ENCODE data around the gene SMARCC1. TPM values are rescaled to one million over a fixed set of nuclear protein-coding genes. Genes with fewer than 3 reads are reported as not detected.
A peak's percentile ranks its signal among the peaks of the same experiment; 100 is the strongest.
"Not testable (repeated sequence)": the region's sequence is repeated elsewhere in the genome, so short reads cannot be mapped to it uniquely, and the experiment has no call there.

Gene SMARCC1
- 10 to 100 TPM; 33.1 to 58.2 (median 49.4) TPM for total RNA-seq

GRCh38 chr3:47781685-47782445 is at the start of gene SMARCC1:
Gene SMARCC1 (minus strand): TSS chr3:47781893. CDS start chr3:47781797, 96 bp downstream.
- peak within 1 kb of the TSS; percentile 86 to 100 (median 96) for H3K4me3 ChIP-seq
- WGBS, 2 donors = 0 to 1% methylated on average over 14 to 31 of the region's 79 CpGs
- H3K9me3 ChIP-seq = no peaks in the 10 kb centered on the region
- ATAC-seq (ENCODE audit: low FRiP score in 2 of 2) (peak; percentile 98 to 99), DNase-seq (peak; percentile 99 to 100)
- H3K27ac ChIP-seq = peak within 1 kb of the TSS; percentile 96 to 98 (median 98)
- H3K36me3 ChIP-seq = no peaks in the 10 kb centered on the region
- peaks cover 20 to 37% (median 25%) of the 10 kb centered on the region in 4 donors for H3K4me1 ChIP-seq
- TF ChIP-seq POLR2A (IDR thresholded peaks at IDR 0.05) (peak in 3 of 4 donors; percentile 73 to 93 (median 87)), EP300 (IDR thresholded peaks at IDR 0.05) (peak in 1 of 4 donors; percentile 88), POLR2AphosphoS5 (IDR thresholded peaks at IDR 0.05) (peak; percentile 98 to 99), CTCF (IDR thresholded peaks at IDR 0.05) (peak in 4 of 6 experiments; percentile 42 to 68 (median 55))
- H3K27me3 ChIP-seq = no peaks in the 10 kb centered on the region

- H3K4me3 ChIP-seq; H3K27me3 ChIP-seq; DNase-seq; H3K27ac ChIP-seq; ATAC-seq (ENCODE audit: low FRiP score in 2 of 2); H3K9me3 ChIP-seq: not testable (repeated sequence)
- 74 to 82% methylated on average over 9 of the region's 9 CpGs for WGBS, 2 donors
- Histone ChIP-seq H3K4me1 (peaks cover 8 to 20% (median 17%) of the 10 kb centered on the region in 4 donors), H3K36me3 (peaks cover 20 to 74% (median 59%) of the 10 kb centered on the region in 4 donors)
These were observed 47.8 kb upstream of the SMARCC1 start for GRCh38 chr3:47829482-47829881.

- ATAC-seq (ENCODE audit: low FRiP score in 2 of 2) (no peak), DNase-seq (no peak)
- H3K36me3 ChIP-seq = peaks cover 11 to 42% (median 35%) of the 10 kb centered on the region in 4 donors
- WGBS, 2 donors = 22 to 24% methylated on average over 7 of the region's 7 CpGs
- H3K4me3 ChIP-seq = peak overlapping the region; percentile 63 to 93 (median 85)
- no peaks in the 10 kb centered on the region for H3K27me3 ChIP-seq
- no peaks in the 10 kb centered on the region for H3K9me3 ChIP-seq
- TF ChIP-seq POLR2AphosphoS5 (IDR thresholded peaks at IDR 0.05) (no peak), EP300 (IDR thresholded peaks at IDR 0.05) (no peak), POLR2A (IDR thresholded peaks at IDR 0.05) (no peak), CTCF (IDR thresholded peaks at IDR 0.05) (no peak)
- H3K4me1 ChIP-seq = peaks cover 8 to 25% (median 19%) of the 10 kb centered on the region in 4 donors
- H3K27ac ChIP-seq = peak overlapping the region; percentile 75 to 85 (median 84)
These were observed 43.9 kb upstream of the SMARCC1 start for GRCh38 chr3:47825590-47825989.

GRCh38 chr3:47824541-47825473 is 43.1 kb upstream of the SMARCC1 start:
- ATAC-seq (ENCODE audit: low FRiP score in 2 of 2) (peak; percentile 97 to 100), DNase-seq (peak; percentile 77 to 96)
- H3K4me1 ChIP-seq = peaks cover 8 to 25% (median 19%) of the 10 kb centered on the region in 4 donors
- peak overlapping the region; percentile 63 to 93 (median 85) for H3K4me3 ChIP-seq
- H3K9me3 ChIP-seq = no peaks in the 10 kb centered on the region
- H3K27ac ChIP-seq = peak overlapping the region; percentile 75 to 85 (median 84)
- no peaks in the 10 kb centered on the region for H3K27me3 ChIP-seq
- peaks cover 6 to 42% (median 33%) of the 10 kb centered on the region in 4 donors for H3K36me3 ChIP-seq
- 15 to 16% methylated on average over 14 to 15 of the region's 77 CpGs for WGBS, 2 donors
- TF ChIP-seq POLR2A (IDR thresholded peaks at IDR 0.05) (peak in 2 of 4 donors; percentile 54 to 67), CTCF (IDR thresholded peaks at IDR 0.05) (peak; percentile 90 to 96 (median 92)), POLR2AphosphoS5 (IDR thresholded peaks at IDR 0.05) (peak in 1 of 2 donors; percentile 11), EP300 (IDR thresholded peaks at IDR 0.05) (no peak)

GRCh38 chr3:47817609-47818008 is 35.9 kb upstream of the SMARCC1 start:
- Histone ChIP-seq H3K4me3 (no peak overlapping the region), H3K27me3 (no peaks in the 10 kb centered on the region), H3K4me1 (no peaks in the 10 kb centered on the region), H3K36me3 (peaks cover 8 to 74% (median 40%) of the 10 kb centered on the region in 4 donors), H3K27ac (no peak overlapping the region), H3K9me3 (no peaks in the 10 kb centered on the region)
- WGBS, 2 donors = 92 to 94% methylated on average over 6 to 7 of the region's 7 CpGs
- no peak for ATAC-seq (ENCODE audit: low FRiP score in 2 of 2)
- no peak for DNase-seq
- no peak for TF ChIP-seq POLR2A (IDR thresholded peaks at IDR 0.05)
- TF ChIP-seq CTCF (IDR thresholded peaks at IDR 0.05) = no peak
- TF ChIP-seq EP300 (IDR thresholded peaks at IDR 0.05) = no peak

All from upper lobe of left lung (tissue), 6 donors.